ENCODE measurements around the gene RBM20.
"Not testable (repeated sequence)": the region's sequence is repeated elsewhere in the genome, so short reads cannot be mapped to it uniquely, and the experiment has no call there.

The RBM20 gene

GRCh38 chr10:110649347-110650264 is 5.5 kb downstream of the RBM20 start:
- no peak for DNase-seq

GRCh38 chr10:110650265-110650668 is 6.1 kb downstream of the RBM20 start:
- peak; percentile 24 for DNase-seq

- peak; percentile 89 for DNase-seq
These were observed 7.2 kb downstream of the RBM20 start for GRCh38 chr10:110651044-110651958.

GRCh38 chr10:110652475-110653118 is 8.5 kb downstream of the RBM20 start:
- DNase-seq, result no peak

- DNase-seq, result no peak
These were observed 11.2 kb downstream of the RBM20 start for GRCh38 chr10:110655320-110655719.

GRCh38 chr10:110656612-110657011 is 12.5 kb downstream of the RBM20 start:
- no peak for DNase-seq

GRCh38 chr10:110657973-110658691 is 14.0 kb downstream of the RBM20 start:
- DNase-seq, result no peak

- DNase-seq, result no peak
These were observed 15.4 kb downstream of the RBM20 start for GRCh38 chr10:110659558-110659957.

GRCh38 chr10:110660289-110660688 is 16.2 kb downstream of the RBM20 start:
- not testable (repeated sequence) for DNase-seq

GRCh38 chr10:110661292-110661691 is 17.2 kb downstream of the RBM20 start:
- no peak for DNase-seq

- DNase-seq, result peak; percentile 91
These were observed 20.6 kb downstream of the RBM20 start for GRCh38 chr10:110664483-110665420.

GRCh38 chr10:110666259-110666658 is 22.1 kb downstream of the RBM20 start:
- not testable (repeated sequence) for DNase-seq

GRCh38 chr10:110666673-110667072 is 22.5 kb downstream of the RBM20 start:
- DNase-seq, result no peak

GRCh38 chr10:110667620-110668343 is 23.6 kb downstream of the RBM20 start:
- no peak for DNase-seq

- no peak for DNase-seq
These were observed 24.3 kb downstream of the RBM20 start for GRCh38 chr10:110668443-110668842.

GRCh38 chr10:110670335-110670734 is 26.2 kb downstream of the RBM20 start:
- DNase-seq, result no peak

GRCh38 chr10:110671788-110672579 is 27.8 kb downstream of the RBM20 start:
- peak; percentile 92 for DNase-seq

- DNase-seq, result no peak
These were observed 28.4 kb downstream of the RBM20 start for GRCh38 chr10:110672580-110672919.

GRCh38 chr10:110676016-110676415 is 31.9 kb downstream of the RBM20 start:
- DNase-seq, result no peak

All from DMS53 (cell line).